Common myeloid progenitor, CD34-positive (primary cell): ENCODE measurements around the gene CCDC192.

Source experiments
- CTCF ChIA-PET: fragments of 350-600 bp; sonication (Branson Sonifier 250); formaldehyde crosslinking; loops from one replicate; lab custom pipeline; 2021; ENCODE audit warnings: antibody characterized with exemption; lab: Charles Lee
- POLR2A ChIA-PET: fragments of 350-600 bp; sonication (Branson Sonifier 250); formaldehyde crosslinking; loops from one replicate; lab custom pipeline; 2021; ENCODE audit warnings: antibody characterized with exemption; lab: Charles Lee
- DNase-seq, 3 donors: peaks; one replicate each; pipeline versions ENCODE4 v3.0.0 to v3.0.0-alpha.2; 2013
- H3K27ac ChIP-seq, 2 experiments: 1 replicate in 1 of 2; 2 replicates in 1 of 2; pipeline ENCODE4 v1.7.0; 2013; ENCODE audit warnings: inconsistent platforms in 2 of 2, low read length in 2 of 2, mild to moderate bottlenecking in 2 of 2, low read depth in 1 of 2, moderate library complexity in 1 of 2; ENCODE audit not compliant: severe bottlenecking in 2 of 2, insufficient read depth in 1 of 2, poor library complexity in 1 of 2
- H3K27me3 ChIP-seq, 5 experiments: replicated peaks in 2 of 5; 1 replicate in 3 of 5; 2 replicates in 2 of 5; pipeline versions ENCODE4 v1.6.1 to v1.7.0; 2013; ENCODE audit warnings: low read length in 4 of 5, mild to moderate bottlenecking in 2 of 5, moderate library complexity in 2 of 5, inconsistent platforms in 1 of 5; ENCODE audit not compliant: insufficient read depth in 5 of 5, control insufficient read depth in 4 of 5
- H3K36me3 ChIP-seq, 4 experiments: 1 replicate in 2 of 4; 2 replicates in 2 of 4; pipeline versions ENCODE4 v1.6.1 to v1.7.0; 2013; ENCODE audit warnings: low read length in 3 of 4, control low read depth in 1 of 4, mild to moderate bottlenecking in 1 of 4; ENCODE audit not compliant: control insufficient read depth in 4 of 4, insufficient read depth in 4 of 4
- H3K4me1 ChIP-seq, 4 experiments: 1 replicate in 3 of 4; 2 replicates in 1 of 4; pipeline versions ENCODE4 v1.6.1 to v1.7.1; 2013; ENCODE audit warnings: low read length in 3 of 4, mild to moderate bottlenecking in 3 of 4, control low read depth in 1 of 4, inconsistent platforms in 1 of 4, moderate library complexity in 1 of 4; ENCODE audit not compliant: control insufficient read depth in 4 of 4, insufficient read depth in 4 of 4; ENCODE audit errors: control extremely low read depth in 1 of 4
- H3K4me3 ChIP-seq, 7 experiments: 1 replicate in 4 of 7; 2 replicates in 3 of 7; pipeline versions ENCODE4 v1.5.1 to v1.7.0; 2013; ENCODE audit warnings: mild to moderate bottlenecking in 7 of 7, low read length in 6 of 7, moderate library complexity in 6 of 7, inconsistent platforms in 2 of 7, low read depth in 2 of 7, control low read depth in 1 of 7; ENCODE audit not compliant: insufficient read depth in 4 of 7, control insufficient read depth in 1 of 7; ENCODE audit errors: extremely low read depth in 1 of 7
- H3K9me3 ChIP-seq, 5 experiments: 1 replicate in 4 of 5; 2 replicates in 1 of 5; pipeline versions ENCODE4 v1.6.1 to v1.7.1; 2013; ENCODE audit warnings: low read length in 4 of 5, mild to moderate bottlenecking in 2 of 5, inconsistent platforms in 1 of 5, low read depth in 1 of 5, moderate library complexity in 1 of 5; ENCODE audit not compliant: control insufficient read depth in 4 of 5, insufficient read depth in 2 of 5; ENCODE audit errors: control extremely low read depth in 1 of 5
- WGBS: methylation state at CpG from one replicate; pipeline ENCODE4 v1.1.5; 2013; ENCODE audit not compliant: insufficient coverage; 5-methylcytosine and 5-hydroxymethylcytosine counted together

The CCDC192 gene

GRCh38 chr5:127860291-127860690 is 157.1 kb downstream of the CCDC192 start:
- H3K4me1 ChIP-seq: peaks cover 0 to 2% (median 0%) of the 10 kb centered on the region in 4 experiments
- H3K27ac ChIP-seq: no peak overlapping the region
- DNase-seq: no peak
- no peaks in the 10 kb centered on the region for H3K27me3 ChIP-seq
- ChIA-PET POLR2A (no interaction called here), CTCF (interaction anchor here (1.0 kb wide), 1 partner anchor 18 kb away, joined by 5 read pairs; no protein-coding TSS in a partner anchor)
- WGBS: 100% methylated on average over 1 of the region's 2 CpGs
- H3K9me3 ChIP-seq: peaks cover 0 to 6% (median 0%) of the 10 kb centered on the region in 5 experiments
- H3K36me3 ChIP-seq: no peaks in the 10 kb centered on the region
- no peak overlapping the region for H3K4me3 ChIP-seq

GRCh38 chr5:127863161-127863560 is 160.0 kb downstream of the CCDC192 start:
- Histone ChIP-seq H3K9me3 (no peaks in the 10 kb centered on the region), H3K4me1 (peaks cover 0 to 12% (median 3%) of the 10 kb centered on the region in 4 experiments), H3K4me3 (no peak overlapping the region), H3K27ac (no peak overlapping the region), H3K27me3 (no peaks in the 10 kb centered on the region), H3K36me3 (no peaks in the 10 kb centered on the region)
- ChIA-PET POLR2A (interaction anchor here (0.6 kb wide), 1 partner anchor 21 kb away, joined by 3 read pairs; no protein-coding TSS in a partner anchor), CTCF (no interaction called here)
- no peak for DNase-seq

GRCh38 chr5:127863610-127864395 is 160.6 kb downstream of the CCDC192 start:
- ChIA-PET POLR2A (no interaction called here), CTCF (no interaction called here)
- H3K4me3 ChIP-seq: no peak overlapping the region
- WGBS: no CpG with 5 or more reads among the region's 7 CpGs
- no peaks in the 10 kb centered on the region for H3K36me3 ChIP-seq
- DNase-seq: no peak
- H3K27ac ChIP-seq: no peak overlapping the region
- H3K4me1 ChIP-seq: peaks cover 0 to 12% (median 3%) of the 10 kb centered on the region in 4 experiments
- H3K9me3 ChIP-seq: no peaks in the 10 kb centered on the region
- H3K27me3 ChIP-seq: no peaks in the 10 kb centered on the region

- Histone ChIP-seq H3K27me3 (no peaks in the 10 kb centered on the region), H3K27ac (no peak overlapping the region), H3K4me3 (no peak overlapping the region), H3K36me3 (no peaks in the 10 kb centered on the region), H3K4me1 (peaks cover 0 to 12% (median 3%) of the 10 kb centered on the region in 4 experiments), H3K9me3 (no peaks in the 10 kb centered on the region)
- no peak for DNase-seq
- ChIA-PET POLR2A (no interaction called here), CTCF (interaction anchor here (2.6 kb wide), 1 partner anchor 8 kb away, joined by 8 read pairs; no protein-coding TSS in a partner anchor)
- 100% methylated on average over 1 of the region's 1 CpG for WGBS
Observed at GRCh38 chr5:127864511-127864910, 161.3 kb downstream of the CCDC192 start.

GRCh38 chr5:127865273-127865672 is 162.1 kb downstream of the CCDC192 start:
- no CpG with 5 or more reads among the region's 1 CpG for WGBS
- H3K4me1 ChIP-seq: peaks cover 0 to 12% (median 3%) of the 10 kb centered on the region in 4 experiments
- POLR2A ChIA-PET: no interaction called here

GRCh38 chr5:127867022-127867783 is 164.0 kb downstream of the CCDC192 start:
- POLR2A ChIA-PET: no interaction called here
- peak; percentile 25 to 65 (median 46) for DNase-seq
- H3K9me3 ChIP-seq: no peaks in the 10 kb centered on the region
- no peaks in the 10 kb centered on the region for H3K27me3 ChIP-seq
- peaks cover 0 to 10% (median 3%) of the 10 kb centered on the region in 4 experiments for H3K4me1 ChIP-seq
- no peak overlapping the region for H3K4me3 ChIP-seq
- CTCF ChIA-PET: interaction anchor here (1.0 to 2.6 kb wide), 9 partner anchors 8 to 294 kb away, joined by 3 to 8 read pairs (median 3); no protein-coding TSS in a partner anchor
- no peaks in the 10 kb centered on the region for H3K36me3 ChIP-seq
- H3K27ac ChIP-seq: no peak overlapping the region
- WGBS: 40% methylated on average over 2 of the region's 6 CpGs

More at GRCh38 chr5:127865273-127865672, 162.1 kb downstream of the CCDC192 start:
- H3K27me3 ChIP-seq: no peaks in the 10 kb centered on the region
- H3K4me3 ChIP-seq: no peak overlapping the region
- no peaks in the 10 kb centered on the region for H3K9me3 ChIP-seq
- no peaks in the 10 kb centered on the region for H3K36me3 ChIP-seq
- no peak for DNase-seq
- H3K27ac ChIP-seq: no peak overlapping the region
- CTCF ChIA-PET: interaction anchor here (0.6 to 2.6 kb wide), 5 partner anchors 9 to 113 kb away, joined by 3 to 8 read pairs (median 4); no protein-coding TSS in a partner anchor
